CD1c-positive myeloid dendritic cell (primary cell): ENCODE results near the gene ERN1.

Source experiments
- DNase-seq: peaks from one replicate; pipeline ENCODE4 v3.0.0-alpha.2; 2016; ENCODE audit errors: extremely low spot score

Gene ERN1

DNA sequence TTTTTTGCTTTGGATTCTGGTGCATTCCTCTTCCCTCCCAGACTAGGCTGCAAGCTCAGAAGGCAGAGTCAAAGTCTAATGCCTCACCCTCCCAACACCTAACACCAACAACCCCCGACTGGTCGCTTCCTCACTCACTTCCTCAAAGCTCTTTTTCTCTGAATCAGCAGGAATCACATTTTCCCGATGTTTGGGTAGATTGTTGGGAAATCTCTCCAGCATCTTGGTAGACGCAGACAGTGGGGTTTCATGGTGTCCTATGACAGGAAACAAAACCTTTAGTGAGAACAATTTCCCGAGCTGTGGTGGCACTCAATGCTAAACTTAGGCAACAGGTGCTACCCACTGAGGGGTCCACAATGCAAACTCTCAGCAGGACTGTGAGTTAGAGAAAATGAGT lies 69.6 kb downstream of the ERN1 start:
- peak; percentile 31 for DNase-seq

DNA sequence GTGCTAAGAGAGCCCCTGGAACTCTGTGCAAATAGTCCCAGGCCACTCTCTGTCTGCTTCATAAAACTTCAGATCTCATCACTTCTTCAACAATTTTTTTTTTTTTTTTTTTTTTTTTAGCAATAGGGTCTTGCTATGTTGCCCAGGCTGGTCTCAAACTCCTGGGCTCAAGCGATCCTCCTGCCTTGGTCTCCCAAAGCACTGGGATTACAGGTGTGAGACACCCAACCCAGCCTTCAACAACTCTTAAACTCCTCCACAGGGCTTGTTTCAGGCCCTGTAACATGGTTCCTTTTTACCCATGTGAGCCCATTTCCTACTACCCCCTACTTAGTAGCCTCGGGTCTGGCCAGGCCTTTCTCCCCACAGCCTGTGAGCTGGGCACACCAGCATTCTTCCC lies 70.2 kb downstream of the ERN1 start:
- DNase-seq, result no peak

- no peak for DNase-seq
Observed at GRCh38 chr17:64058621-64059020, 71.3 kb downstream of the ERN1 start.

GRCh38 chr17:64057701-64058263 lies 72.2 kb downstream of the ERN1 start:
- no peak for DNase-seq

- DNase-seq, result no peak
Observed at GRCh38 chr17:64056269-64057005, 73.5 kb downstream of the ERN1 start.

GRCh38 chr17:64055183-64056142 lies 74.5 kb downstream of the ERN1 start:
- no peak for DNase-seq

DNA sequence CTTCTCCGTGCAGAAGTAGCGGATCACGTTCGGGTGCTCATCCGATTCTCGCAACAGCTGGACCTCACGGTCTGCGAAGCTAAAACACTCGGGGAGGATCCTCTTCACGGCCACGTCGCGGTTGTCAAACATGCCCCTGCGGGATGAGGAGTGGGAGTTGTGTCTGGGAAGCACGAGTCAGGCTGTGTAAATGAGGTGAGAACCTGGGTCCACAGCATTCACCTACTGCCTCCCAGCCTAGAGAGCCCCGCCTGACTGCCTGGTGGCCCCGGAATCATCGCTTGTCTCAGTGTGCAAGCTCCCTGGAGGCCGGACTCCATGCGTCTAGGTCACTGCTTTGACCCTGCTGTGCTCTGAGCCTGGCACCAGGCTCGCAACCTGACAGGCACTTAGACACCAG lies 75.6 kb downstream of the ERN1 start:
- DNase-seq, result no peak

- no peak for DNase-seq
Observed at GRCh38 chr17:64053101-64053500, 76.8 kb downstream of the ERN1 start.

DNA sequence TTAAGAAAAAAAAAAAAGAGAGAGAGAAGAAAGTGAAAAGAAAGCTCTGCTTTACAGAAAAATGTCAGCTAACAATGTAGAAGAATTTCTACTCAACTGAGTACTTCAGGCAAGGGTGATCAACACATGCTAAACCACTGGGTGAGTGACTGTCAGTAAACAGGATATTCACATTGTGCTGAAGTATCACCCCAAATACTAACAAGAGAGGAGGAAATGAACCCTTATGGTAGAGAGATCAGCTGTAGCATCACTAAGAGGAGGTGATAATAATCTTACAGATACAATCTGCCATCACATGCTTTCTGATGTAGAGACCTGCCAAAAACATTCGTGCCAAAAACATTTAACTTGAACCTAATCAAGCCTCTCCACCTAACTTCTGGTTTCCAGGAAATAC lies 78.8 kb downstream of the ERN1 start:
- DNase-seq, result peak; percentile 15

GRCh38 chr17:64048805-64049204 lies 81.1 kb downstream of the ERN1 start:
- no peak for DNase-seq

DNA sequence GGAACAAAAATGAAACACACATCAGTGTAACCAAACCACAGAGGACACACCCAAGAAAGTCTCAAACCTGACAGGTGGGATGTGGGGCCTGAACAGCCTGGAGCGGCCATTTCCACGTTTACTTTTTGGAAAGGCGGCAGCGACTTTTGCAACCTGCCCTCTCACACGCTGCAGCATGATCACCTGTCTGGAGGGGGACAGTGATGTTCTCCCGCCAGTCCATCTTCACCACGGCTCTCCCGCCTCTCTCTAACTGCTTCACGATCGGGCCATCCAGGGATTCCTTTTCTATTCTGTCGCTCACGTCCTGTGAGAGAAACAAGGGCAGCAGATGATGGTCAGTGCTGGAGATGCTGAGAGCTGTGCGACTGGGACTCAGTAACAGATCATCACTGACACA lies 84.8 kb downstream of the ERN1 start:
- no peak for DNase-seq

DNA sequence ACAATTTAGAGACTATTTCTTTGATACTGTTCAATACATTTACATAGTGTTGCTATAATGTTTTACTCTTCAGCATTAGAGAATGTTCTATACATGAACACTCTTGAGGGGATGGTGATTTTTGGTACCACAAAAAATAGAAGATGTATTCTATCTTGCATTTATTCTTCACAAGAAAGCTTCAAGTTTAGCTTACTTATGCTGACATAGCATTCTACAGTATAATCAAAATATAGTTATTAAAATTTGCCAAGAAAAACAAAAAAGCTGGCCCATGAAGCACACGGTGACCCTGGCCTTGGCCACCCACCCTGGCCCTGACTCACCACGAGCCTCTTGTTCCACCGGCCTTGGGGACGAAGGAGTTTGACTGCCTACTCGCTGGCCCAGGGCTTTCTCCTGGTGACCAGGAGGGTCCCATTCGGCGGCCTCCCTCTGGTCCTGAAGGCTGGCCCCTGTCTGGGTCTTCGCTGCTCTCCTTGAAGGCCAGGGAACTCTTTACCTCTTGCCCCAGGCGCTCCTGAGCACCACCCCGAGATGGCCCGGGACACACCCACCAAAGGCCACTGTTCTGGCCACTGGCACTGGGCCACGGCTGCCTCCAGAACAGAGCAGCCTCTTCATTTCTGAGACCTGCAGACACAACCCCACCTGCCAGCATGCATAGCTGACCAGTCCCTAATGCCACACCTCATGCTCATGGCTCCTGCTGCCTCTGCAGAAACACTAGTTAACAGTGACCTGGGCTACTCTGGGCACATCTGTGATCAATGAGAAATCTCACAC lies 87.1 kb downstream of the ERN1 start:
- DNase-seq, result no peak

DNA sequence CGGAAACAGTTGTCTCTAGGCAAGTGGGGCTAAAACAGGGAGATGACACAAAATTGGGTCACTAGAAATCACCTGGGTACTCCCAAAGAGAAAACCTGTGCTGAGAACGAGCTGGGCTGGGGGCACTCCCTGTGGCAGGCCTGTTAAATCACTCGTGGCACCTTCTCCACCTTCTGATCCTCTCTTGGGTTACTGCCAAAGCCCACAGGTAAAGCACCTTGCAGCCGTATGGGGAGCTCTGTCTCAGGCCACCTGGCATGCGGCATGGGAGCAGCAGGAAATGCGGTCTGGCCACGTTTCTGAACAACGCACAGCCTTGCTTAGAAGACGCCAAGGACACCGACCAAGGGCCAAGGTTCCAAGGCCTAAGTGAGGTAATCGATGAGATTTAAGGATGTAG lies 88.0 kb downstream of the ERN1 start:
- DNase-seq, result no peak

DNA sequence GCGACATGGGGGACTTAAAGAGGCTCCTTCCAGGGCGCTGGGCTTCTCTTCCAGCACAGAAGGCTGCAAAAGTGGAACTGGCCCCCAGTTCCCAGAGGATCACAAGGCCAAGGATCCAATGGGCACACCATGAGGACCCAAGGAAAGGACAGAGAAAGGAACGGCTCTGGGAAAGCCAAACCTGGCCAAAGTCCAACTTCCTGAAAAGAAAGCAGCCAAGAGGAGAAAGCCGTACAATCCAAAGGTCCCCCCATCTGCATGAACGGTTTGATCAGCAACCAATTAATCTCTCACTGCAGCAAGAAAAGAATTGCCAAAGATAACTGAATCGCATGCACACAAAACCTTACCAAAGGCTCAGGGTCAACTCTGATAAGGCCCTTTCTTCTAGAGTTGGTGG lies 89.7 kb downstream of the ERN1 start:
- no peak for DNase-seq

- DNase-seq, result no peak
Observed at GRCh38 chr17:64039106-64039400, 90.9 kb downstream of the ERN1 start.

GRCh38 chr17:64038331-64039105 lies 91.4 kb downstream of the ERN1 start:
- DNase-seq, result no peak

DNA sequence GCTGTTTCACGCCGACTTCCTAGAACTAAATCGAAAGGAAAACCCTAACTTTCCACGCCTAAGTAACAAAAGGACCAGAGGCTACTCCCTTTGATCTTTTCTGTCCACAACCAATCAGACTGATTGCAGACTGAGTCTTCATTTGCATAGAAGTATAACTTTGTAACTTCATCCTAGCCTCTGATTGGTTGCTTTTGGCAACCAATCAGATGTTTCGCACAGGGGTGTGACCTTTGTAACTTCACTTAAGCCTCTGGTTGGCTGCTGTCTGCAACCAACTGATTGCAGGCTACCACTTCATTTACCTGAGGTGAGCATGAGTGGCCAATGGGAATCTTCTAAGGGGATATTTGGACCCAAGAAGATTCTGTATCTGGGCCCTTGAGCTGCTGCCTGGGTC lies 92.1 kb downstream of the ERN1 start:
- no peak for DNase-seq

GRCh38 chr17:64037180-64037579 lies 92.8 kb downstream of the ERN1 start:
- no peak for DNase-seq

GRCh38 chr17:64036198-64036922 lies 93.6 kb downstream of the ERN1 start:
- no peak for DNase-seq

GRCh38 chr17:64032081-64032480 lies 97.9 kb downstream of the ERN1 start:
- DNase-seq, result no peak
